ENCODE measurements around the gene PRKN. TPM values are rescaled to one million over a fixed set of nuclear protein-coding genes. Genes with fewer than 3 reads are reported as not detected.
"Not testable (repeated sequence)": the region's sequence is repeated elsewhere in the genome, so short reads cannot be mapped to it uniquely, and the experiment has no call there.

PRKN gene
- total RNA-seq, 1 donor from 2014 or later = 1.3 TPM

DNA sequence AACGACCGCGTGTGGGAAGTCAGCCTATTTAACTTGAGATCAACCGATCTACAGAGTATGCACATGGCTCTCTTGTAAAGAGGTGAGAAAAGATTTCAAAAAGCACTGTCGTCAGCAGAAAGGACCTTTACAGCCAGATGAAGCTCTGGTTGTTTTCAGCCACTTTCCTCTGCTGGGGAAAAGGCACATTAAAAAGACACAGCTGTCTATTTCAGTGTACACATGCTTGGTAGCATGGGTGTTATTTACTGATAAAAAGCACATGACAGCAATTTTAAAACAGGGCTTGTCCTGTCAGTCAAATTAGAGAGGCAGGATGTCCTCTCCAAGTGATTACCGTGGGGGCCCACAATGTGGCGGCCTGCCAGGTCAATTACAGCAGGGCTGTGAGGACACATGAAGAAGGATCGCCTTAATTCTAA is 188.9 kb downstream of the PRKN start:
- H4K20me1 ChIP-seq (ENCODE audit: insufficient read depth, low read length) = no peaks in the 10 kb centered on the region
- TF ChIP-seq CTCF (IDR thresholded peaks at IDR 0.05; ENCODE audit: insufficient read depth, low read depth, low read length) (no peak), EZH2 (IDR thresholded peaks at IDR 0.05; ENCODE audit: insufficient read depth, low read length) (no peak)
- H3K9me3 Mint-ChIP-seq (ENCODE audit: unreplicated experiment) = no peaks in the 10 kb centered on the region
- no peak overlapping the region for H3K27ac Mint-ChIP-seq (ENCODE audit: unreplicated experiment)
- no peaks in the 10 kb centered on the region for H3K27me3 ChIP-seq (ENCODE audit: insufficient read depth, low read length)
- H3K36me3 Mint-ChIP-seq (ENCODE audit: low read depth, unreplicated experiment) = no peaks in the 10 kb centered on the region
- no peak overlapping the region for H3K9ac ChIP-seq (ENCODE audit: low read length)
- no peaks in the 10 kb centered on the region for H3K36me3 ChIP-seq (ENCODE audit: insufficient read depth, low read length)
- H3K4me1 Mint-ChIP-seq (ENCODE audit: low read depth, unreplicated experiment) = peaks cover 2% of the 10 kb centered on the region
- FAIRE-seq (no peak), DNase-seq (ENCODE audit: low read depth) (no peak)
- H3K4me1 ChIP-seq (ENCODE audit: insufficient read depth, low read length) = no peaks in the 10 kb centered on the region
- no peak overlapping the region for H3K4me2 ChIP-seq (ENCODE audit: low read length)
- no peaks in the 10 kb centered on the region for H3K79me2 ChIP-seq (ENCODE audit: insufficient read depth, low read length)
- H3K4me3 ChIP-seq (ENCODE audit: insufficient read depth, low read depth, low read length) = no peak overlapping the region
- no peak overlapping the region for H2AFZ ChIP-seq (ENCODE audit: low read depth, low read length)
- H3K9me3 ChIP-seq (ENCODE audit: insufficient read depth, low read depth, low read length) = no peaks in the 10 kb centered on the region
- H3K4me3 Mint-ChIP-seq (ENCODE audit: unreplicated experiment) = no peak overlapping the region
- H3K27me3 Mint-ChIP-seq (ENCODE audit: low read depth, unreplicated experiment) = peaks cover 6% of the 10 kb centered on the region
- no peak overlapping the region for H3K27ac ChIP-seq (ENCODE audit: low read depth, low read length)

GRCh38 chr6:162533009-162533400 is 194.6 kb downstream of the PRKN start:
- no peak overlapping the region for H3K9ac ChIP-seq (ENCODE audit: low read length)
- no peaks in the 10 kb centered on the region for H3K9me3 Mint-ChIP-seq (ENCODE audit: unreplicated experiment)
- H3K36me3 ChIP-seq (ENCODE audit: insufficient read depth, low read length) = no peaks in the 10 kb centered on the region
- no peak overlapping the region for H3K4me2 ChIP-seq (ENCODE audit: low read length)
- no peaks in the 10 kb centered on the region for H3K27me3 ChIP-seq (ENCODE audit: insufficient read depth, low read length)
- H3K27ac ChIP-seq (ENCODE audit: low read depth, low read length) = no peak overlapping the region
- DNase-seq (ENCODE audit: low read depth) (no peak), FAIRE-seq (no peak)
- peaks cover 8% of the 10 kb centered on the region for H3K27me3 Mint-ChIP-seq (ENCODE audit: low read depth, unreplicated experiment)
- no peaks in the 10 kb centered on the region for H3K36me3 Mint-ChIP-seq (ENCODE audit: low read depth, unreplicated experiment)
- no peaks in the 10 kb centered on the region for H3K79me2 ChIP-seq (ENCODE audit: insufficient read depth, low read length)
- no peaks in the 10 kb centered on the region for H3K4me1 ChIP-seq (ENCODE audit: insufficient read depth, low read length)
- H4K20me1 ChIP-seq (ENCODE audit: insufficient read depth, low read length) = no peaks in the 10 kb centered on the region
- H3K9me3 ChIP-seq (ENCODE audit: insufficient read depth, low read depth, low read length) = no peaks in the 10 kb centered on the region
- H3K4me1 Mint-ChIP-seq (ENCODE audit: low read depth, unreplicated experiment) = no peaks in the 10 kb centered on the region
- H3K27ac Mint-ChIP-seq (ENCODE audit: unreplicated experiment) = no peak overlapping the region
- H2AFZ ChIP-seq (ENCODE audit: low read depth, low read length) = no peak overlapping the region
- TF ChIP-seq EZH2 (IDR thresholded peaks at IDR 0.05; ENCODE audit: insufficient read depth, low read length) = no peak
- no peak for TF ChIP-seq CTCF (IDR thresholded peaks at IDR 0.05; ENCODE audit: insufficient read depth, low read depth, low read length)
- H3K4me3 Mint-ChIP-seq (ENCODE audit: unreplicated experiment) = no peak overlapping the region
- no peak overlapping the region for H3K4me3 ChIP-seq (ENCODE audit: insufficient read depth, low read depth, low read length)

DNA sequence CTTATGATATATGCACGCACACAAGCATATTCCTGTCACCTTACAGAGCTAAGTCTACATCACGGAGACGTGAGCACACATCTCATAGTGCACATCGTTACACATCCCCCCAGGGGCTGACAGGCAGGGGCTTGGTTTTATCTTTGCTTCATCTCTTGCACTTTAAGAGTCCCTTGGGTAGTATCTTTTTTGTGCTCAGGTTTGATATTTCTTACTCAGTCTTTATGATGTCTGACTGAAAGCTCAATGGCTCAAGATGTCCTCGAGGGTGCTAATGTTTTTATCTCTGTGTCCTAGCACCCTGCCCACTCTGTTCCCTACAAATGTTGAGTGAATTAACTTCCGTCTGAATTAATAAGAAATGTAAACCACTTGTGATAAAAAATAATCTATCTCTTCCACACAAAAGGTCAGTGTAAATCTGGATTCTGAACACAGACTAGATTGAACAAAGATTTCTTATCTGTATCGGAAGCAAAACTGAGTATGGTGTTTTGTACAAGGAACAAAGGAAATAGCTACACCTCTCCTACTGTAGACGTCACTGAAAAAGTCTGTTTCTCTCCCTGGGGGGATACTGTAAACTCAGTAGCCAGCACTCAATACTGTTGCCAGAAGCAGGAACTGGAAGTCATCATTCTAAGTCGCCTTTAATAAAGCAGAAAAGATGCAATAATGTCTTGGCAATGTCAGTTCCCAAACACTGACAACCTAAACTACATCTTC is 195.1 kb downstream of the PRKN start:
- DNase-seq (ENCODE audit: low read depth) (no peak), FAIRE-seq (no peak)
- H3K27ac Mint-ChIP-seq (ENCODE audit: unreplicated experiment) = no peak overlapping the region
- H3K27me3 Mint-ChIP-seq (ENCODE audit: low read depth, unreplicated experiment) = peaks cover 5% of the 10 kb centered on the region
- Histone ChIP-seq H3K27ac (ENCODE audit: low read depth, low read length) (no peak overlapping the region), H3K9me3 (ENCODE audit: insufficient read depth, low read depth, low read length) (no peaks in the 10 kb centered on the region), H3K36me3 (ENCODE audit: insufficient read depth, low read length) (no peaks in the 10 kb centered on the region), H3K79me2 (ENCODE audit: insufficient read depth, low read length) (no peaks in the 10 kb centered on the region), H3K4me3 (ENCODE audit: insufficient read depth, low read depth, low read length) (no peak overlapping the region), H3K4me2 (ENCODE audit: low read length) (no peak overlapping the region), H3K4me1 (ENCODE audit: insufficient read depth, low read length) (no peaks in the 10 kb centered on the region), H3K27me3 (ENCODE audit: insufficient read depth, low read length) (no peaks in the 10 kb centered on the region), H3K9ac (ENCODE audit: low read length) (no peak overlapping the region), H4K20me1 (ENCODE audit: insufficient read depth, low read length) (no peaks in the 10 kb centered on the region), H2AFZ (ENCODE audit: low read depth, low read length) (no peak overlapping the region)
- no peaks in the 10 kb centered on the region for H3K9me3 Mint-ChIP-seq (ENCODE audit: unreplicated experiment)
- H3K36me3 Mint-ChIP-seq (ENCODE audit: low read depth, unreplicated experiment) = no peaks in the 10 kb centered on the region
- H3K4me1 Mint-ChIP-seq (ENCODE audit: low read depth, unreplicated experiment) = no peaks in the 10 kb centered on the region
- H3K4me3 Mint-ChIP-seq (ENCODE audit: unreplicated experiment) = no peak overlapping the region
- TF ChIP-seq CTCF (IDR thresholded peaks at IDR 0.05; ENCODE audit: insufficient read depth, low read depth, low read length) = no peak
- no peak for TF ChIP-seq EZH2 (IDR thresholded peaks at IDR 0.05; ENCODE audit: insufficient read depth, low read length)

- not testable (repeated sequence) for H3K9me3 Mint-ChIP-seq (ENCODE audit: unreplicated experiment); H3K27ac ChIP-seq (ENCODE audit: low read depth, low read length); H3K36me3 ChIP-seq (ENCODE audit: insufficient read depth, low read length); H3K36me3 Mint-ChIP-seq (ENCODE audit: low read depth, unreplicated experiment); H3K4me2 ChIP-seq (ENCODE audit: low read length); H2AFZ ChIP-seq (ENCODE audit: low read depth, low read length); H3K4me3 Mint-ChIP-seq (ENCODE audit: unreplicated experiment); H3K4me3 ChIP-seq (ENCODE audit: insufficient read depth, low read depth, low read length); H3K4me1 Mint-ChIP-seq (ENCODE audit: low read depth, unreplicated experiment); H4K20me1 ChIP-seq (ENCODE audit: insufficient read depth, low read length); H3K27me3 ChIP-seq (ENCODE audit: insufficient read depth, low read length); H3K9me3 ChIP-seq (ENCODE audit: insufficient read depth, low read depth, low read length); H3K27ac Mint-ChIP-seq (ENCODE audit: unreplicated experiment); FAIRE-seq; H3K4me1 ChIP-seq (ENCODE audit: insufficient read depth, low read length); H3K79me2 ChIP-seq (ENCODE audit: insufficient read depth, low read length); H3K27me3 Mint-ChIP-seq (ENCODE audit: low read depth, unreplicated experiment); H3K9ac ChIP-seq (ENCODE audit: low read length); DNase-seq (ENCODE audit: low read depth)
Measured at GRCh38 chr6:162531391-162531790, 196.2 kb downstream of the PRKN start.
